A673 (cell line): ENCODE data around the gene CDK8. TPM values are rescaled to one million over a fixed set of nuclear protein-coding genes. Genes with fewer than 3 reads are reported as not detected.

Experiments used
- BruUV-seq: library from RNA; stranded (reverse); fragments of 400-500 nt; replicated peaks from 2 replicates; lab custom pipeline; 2021; lab: Mats Ljungman, UMichigan
- CTCF ChIA-PET: fragments of 300-600 bp; sonication (Branson Sonifier 250); formaldehyde crosslinking; loops from one replicate; lab custom pipeline; 2022; ENCODE audit warnings: antibody characterized with exemption; lab: Charles Lee
- POLR2A ChIA-PET: fragments of 300-600 bp; sonication (Branson Sonifier 250); formaldehyde crosslinking; loops from one replicate; lab custom pipeline; 2022; ENCODE audit warnings: antibody characterized with exemption; ENCODE audit not compliant: low non-redundant PET; lab: Charles Lee
- DNase-seq: peaks from one replicate; pipeline ENCODE4 v3.0.0-alpha.2; 2015; ENCODE audit warnings: low spot score
- H3K27ac ChIP-seq: fragments of 200-600 bp; sonication (generic); 2 replicates; pipeline ENCODE4 v1.5.1; 2016; ENCODE audit warnings: mixed run types, low read depth, mild to moderate bottlenecking, mixed read lengths, antibody characterized with exemption, low read length; ENCODE audit not compliant: poor library complexity, severe bottlenecking
- H3K27me3 ChIP-seq: fragments of 200-600 bp; sonication (generic); replicated peaks from 2 replicates; pipeline ENCODE4 v1.6.1; 2017; ENCODE audit warnings: mixed run types, low read depth, mild to moderate bottlenecking, mixed read lengths, antibody characterized with exemption, low read length; ENCODE audit not compliant: insufficient read depth, poor library complexity
- H3K36me3 ChIP-seq: fragments of 200-600 bp; sonication (generic); 2 replicates; pipeline ENCODE4 v1.6.1; 2016; ENCODE audit warnings: mixed run types, mild to moderate bottlenecking, mixed read lengths, antibody characterized with exemption, low read length; ENCODE audit not compliant: insufficient read depth, poor library complexity, severe bottlenecking
- H3K4me1 ChIP-seq: fragments of 200-600 bp; sonication (generic); 2 replicates; pipeline ENCODE4 v1.6.1; 2017; ENCODE audit warnings: mixed run types, mild to moderate bottlenecking, mixed read lengths, antibody characterized with exemption, low read length; ENCODE audit not compliant: insufficient read depth, poor library complexity, severe bottlenecking
- H3K4me3 ChIP-seq: fragments of 200-600 bp; sonication (generic); 2 replicates; pipeline ENCODE4 v1.5.1; 2016; ENCODE audit warnings: low read depth, mixed run types, mild to moderate bottlenecking, mixed read lengths, low read length; ENCODE audit not compliant: poor library complexity, severe bottlenecking
- H3K9me3 ChIP-seq: fragments of 200-600 bp; sonication (generic); 2 replicates; pipeline ENCODE4 v1.6.1; 2016; ENCODE audit warnings: mixed run types, low read depth, mild to moderate bottlenecking, mixed read lengths, antibody characterized with exemption, low read length; ENCODE audit not compliant: poor library complexity, severe bottlenecking
- CTCF ChIP-seq: fragments of 300-800, 200-600 bp; sonication (generic); conservative IDR thresholded peaks from 2 replicates; pipeline ENCODE4 v1.5.1; 2017; ENCODE audit warnings: low read depth, mild to moderate bottlenecking, antibody characterized with exemption, low read length, moderate library complexity, mixed read lengths
- EZH2 ChIP-seq: fragments of 200-600 bp; sonication (generic); IDR thresholded peaks from 2 replicates; pipeline ENCODE4 v1.6.1; 2017; ENCODE audit warnings: borderline replicate concordance, low read depth, mild to moderate bottlenecking, mixed read lengths, antibody characterized with exemption, low read length; ENCODE audit not compliant: poor library complexity, severe bottlenecking
- intact Hi-C: fragments of 100-400 bp; cut with micrococcal nuclease; formaldehyde crosslinking; loops from one replicate; pipeline ENCODE4 v1.10.0; 2022; ENCODE audit not compliant: unreplicated experiment
- total RNA-seq: library from RNA; stranded (reverse); gene quantifications from 2 replicates; pipeline ENCODE4 v1.2.3, GENCODE V29; 2021

CDK8 gene
- total RNA-seq, 1 experiment from 2014 or later, result 23.1 TPM

- Histone ChIP-seq H3K27me3 (no peaks in the 10 kb centered on the region), H3K4me3 (no peak overlapping the region), H3K4me1 (no peaks in the 10 kb centered on the region), H3K27ac (no peak overlapping the region), H3K9me3 (no peaks in the 10 kb centered on the region), H3K36me3 (no peaks in the 10 kb centered on the region)
- POLR2A ChIA-PET, result no interaction called here
- CTCF ChIA-PET, result no interaction called here
- TF ChIP-seq CTCF (no peak), EZH2 (no peak)
- intact Hi-C loops, result no loop called here
- BruUV-seq, result no TSS peak
- no peak for DNase-seq
Observed at GRCh38 chr13:26380930-26381329, 127.0 kb downstream of the CDK8 start.

- intact Hi-C loops, result no loop called here
- Histone ChIP-seq H3K4me1 (no peaks in the 10 kb centered on the region), H3K27me3 (no peaks in the 10 kb centered on the region), H3K27ac (no peak overlapping the region), H3K9me3 (no peaks in the 10 kb centered on the region), H3K4me3 (no peak overlapping the region), H3K36me3 (no peaks in the 10 kb centered on the region)
- no peak for DNase-seq
- no TSS peak for BruUV-seq
- CTCF ChIA-PET, result no interaction called here
- TF ChIP-seq CTCF (no peak), EZH2 (no peak)
- POLR2A ChIA-PET, result no interaction called here
Observed at GRCh38 chr13:26382366-26382765, 128.4 kb downstream of the CDK8 start.

GRCh38 chr13:26382835-26383234 is 128.9 kb downstream of the CDK8 start:
- H3K9me3 ChIP-seq, result no peaks in the 10 kb centered on the region
- no TSS peak for BruUV-seq
- H3K36me3 ChIP-seq, result no peaks in the 10 kb centered on the region
- intact Hi-C loops, result no loop called here
- no peaks in the 10 kb centered on the region for H3K27me3 ChIP-seq
- H3K4me1 ChIP-seq, result no peaks in the 10 kb centered on the region
- no peak overlapping the region for H3K4me3 ChIP-seq
- no peak for DNase-seq
- H3K27ac ChIP-seq, result no peak overlapping the region
- POLR2A ChIA-PET, result no interaction called here
- no peak for TF ChIP-seq CTCF
- TF ChIP-seq EZH2, result no peak
- CTCF ChIA-PET, result no interaction called here
